NCI-H2171 (cell line): ENCODE data around the gene SEC31A.
"Not testable (repeated sequence)": the region's sequence is repeated elsewhere in the genome, so short reads cannot be mapped to it uniquely, and the experiment has no call there.

ENCODE experiments used
- DNase-seq: peaks from one replicate; lab custom pipeline; 2025; lab: John Stamatoyannopoulos, UW

The SEC31A gene

DNA sequence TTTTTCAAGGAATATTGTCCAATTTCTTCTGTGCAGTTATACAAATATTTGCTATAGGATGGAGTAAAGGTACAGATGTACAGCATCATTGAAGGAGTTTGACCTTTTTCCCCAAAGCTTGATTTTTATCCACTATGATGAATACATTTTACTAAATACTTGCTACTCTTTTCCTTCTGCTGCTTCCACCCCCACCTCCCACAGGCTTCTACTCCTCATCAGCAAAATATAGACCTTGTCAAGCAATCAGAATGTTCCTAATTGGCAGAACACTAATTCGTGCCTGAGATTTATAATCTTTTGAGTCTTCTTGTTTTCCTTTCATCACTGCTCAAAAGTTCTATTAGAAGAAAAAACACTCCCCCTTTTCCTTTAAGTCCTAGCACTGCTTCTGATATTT lies 5.8 kb upstream of the SEC31A start:
- no peak for DNase-seq

DNA sequence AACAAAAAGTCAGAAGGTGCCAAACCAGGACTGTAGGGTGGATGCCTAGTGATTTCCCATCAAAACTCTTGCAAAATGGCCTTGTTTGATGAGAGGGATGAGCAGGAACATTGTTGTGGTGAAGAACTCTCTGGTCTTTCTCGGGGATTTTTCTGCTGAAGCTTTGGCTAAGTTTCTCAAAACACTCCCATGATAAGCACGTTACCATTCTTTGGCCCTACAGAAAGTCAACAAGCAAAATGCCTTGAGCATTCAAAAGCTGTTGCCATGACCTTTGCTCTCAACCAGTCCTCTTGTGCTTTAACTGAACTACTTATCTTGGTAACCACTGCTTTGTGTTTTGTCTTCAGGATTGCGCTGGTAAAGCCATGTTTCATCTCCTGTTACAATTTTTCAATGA lies 3.0 kb upstream of the SEC31A start:
- DNase-seq = no peak

DNA sequence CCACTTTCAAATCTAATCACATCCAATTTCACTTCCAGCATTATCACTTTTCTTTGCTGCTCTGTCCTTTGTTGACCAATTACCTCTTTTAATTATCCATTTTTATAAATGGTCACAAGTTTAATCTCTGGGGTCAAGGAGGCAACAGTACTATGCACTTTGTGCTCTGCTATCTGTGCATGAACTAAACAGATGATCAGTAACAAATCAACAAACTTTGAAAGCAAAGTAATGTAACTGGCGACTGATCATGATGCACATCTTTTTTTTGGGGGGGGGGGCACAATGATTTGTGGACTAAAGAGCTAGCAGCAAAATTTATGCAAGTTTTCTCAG lies 1.5 kb upstream of the SEC31A start:
- no peak for DNase-seq

DNA sequence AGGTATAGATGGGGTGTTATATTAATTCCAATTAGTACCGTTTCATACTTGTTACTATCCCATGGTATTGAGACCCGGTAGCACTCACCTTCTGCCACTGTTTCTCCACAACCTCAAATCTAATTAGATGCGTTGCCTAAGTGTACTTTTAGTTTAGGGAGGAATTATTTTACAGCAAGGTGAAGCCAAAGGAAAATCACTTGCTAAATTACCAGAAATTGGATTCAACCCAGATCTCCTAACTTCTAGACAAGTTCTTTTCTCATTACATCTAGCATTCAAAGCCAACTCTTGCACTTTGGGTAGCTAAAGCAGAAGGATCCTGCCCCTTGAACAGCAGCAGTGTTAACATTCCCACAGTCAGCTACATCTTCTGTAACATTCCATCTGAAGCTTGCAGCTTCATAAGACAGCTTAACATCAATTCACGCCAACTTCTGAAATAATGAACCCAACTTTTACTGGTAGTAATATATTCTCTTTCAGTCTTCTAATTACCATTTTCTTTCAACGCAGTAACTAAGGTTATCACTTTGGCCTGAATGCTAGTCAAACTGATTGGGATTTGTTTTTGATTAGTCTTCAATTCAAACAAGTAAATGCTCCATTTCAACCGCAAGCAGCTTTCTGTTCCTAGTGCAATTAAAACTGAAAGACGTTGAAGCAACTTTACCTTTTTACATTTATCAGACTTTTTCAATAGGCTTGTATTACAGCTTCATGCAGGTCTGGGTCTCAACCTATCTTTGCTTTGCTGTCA lies 934 bp upstream of the SEC31A start:
- DNase-seq = no peak

DNA sequence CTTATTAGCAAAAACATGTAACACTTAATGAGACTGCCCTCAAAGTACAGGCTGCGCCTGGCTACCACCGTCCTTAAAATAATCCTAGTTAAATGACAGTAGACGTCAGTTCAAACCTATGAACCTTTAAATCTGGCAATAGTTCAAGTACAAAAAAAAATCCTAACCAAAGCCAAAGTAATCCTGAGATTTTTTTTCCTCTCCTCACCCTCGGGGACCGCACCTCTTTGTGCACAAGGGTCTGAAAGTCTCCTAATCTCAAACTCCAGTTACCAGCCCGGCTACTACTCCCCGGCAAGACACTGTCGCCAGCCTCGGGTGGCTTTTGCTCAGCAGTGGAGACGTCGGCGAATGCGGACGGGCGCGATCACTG lies 439 bp downstream of the SEC31A start:
- DNase-seq = no peak

DNA sequence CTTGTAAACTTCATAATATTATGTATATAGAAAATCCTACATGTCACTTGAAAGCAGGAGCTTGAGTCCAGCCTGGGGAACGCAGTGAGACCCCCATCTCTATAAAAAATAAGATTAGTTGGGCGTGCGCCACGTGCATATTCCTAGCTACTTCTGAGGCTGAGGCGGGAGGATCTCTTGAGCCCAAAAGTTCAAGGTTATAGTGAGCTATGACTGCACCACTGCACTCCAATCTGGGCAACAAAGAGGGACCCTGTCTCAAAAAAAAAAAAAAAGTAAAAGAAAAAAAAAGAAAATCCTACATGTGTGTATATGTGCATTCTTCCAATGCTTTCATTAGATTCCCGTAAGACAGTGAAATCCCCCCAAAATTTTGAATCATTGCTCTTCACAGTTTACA lies 1.7 kb downstream of the SEC31A start:
- no peak for DNase-seq

DNA sequence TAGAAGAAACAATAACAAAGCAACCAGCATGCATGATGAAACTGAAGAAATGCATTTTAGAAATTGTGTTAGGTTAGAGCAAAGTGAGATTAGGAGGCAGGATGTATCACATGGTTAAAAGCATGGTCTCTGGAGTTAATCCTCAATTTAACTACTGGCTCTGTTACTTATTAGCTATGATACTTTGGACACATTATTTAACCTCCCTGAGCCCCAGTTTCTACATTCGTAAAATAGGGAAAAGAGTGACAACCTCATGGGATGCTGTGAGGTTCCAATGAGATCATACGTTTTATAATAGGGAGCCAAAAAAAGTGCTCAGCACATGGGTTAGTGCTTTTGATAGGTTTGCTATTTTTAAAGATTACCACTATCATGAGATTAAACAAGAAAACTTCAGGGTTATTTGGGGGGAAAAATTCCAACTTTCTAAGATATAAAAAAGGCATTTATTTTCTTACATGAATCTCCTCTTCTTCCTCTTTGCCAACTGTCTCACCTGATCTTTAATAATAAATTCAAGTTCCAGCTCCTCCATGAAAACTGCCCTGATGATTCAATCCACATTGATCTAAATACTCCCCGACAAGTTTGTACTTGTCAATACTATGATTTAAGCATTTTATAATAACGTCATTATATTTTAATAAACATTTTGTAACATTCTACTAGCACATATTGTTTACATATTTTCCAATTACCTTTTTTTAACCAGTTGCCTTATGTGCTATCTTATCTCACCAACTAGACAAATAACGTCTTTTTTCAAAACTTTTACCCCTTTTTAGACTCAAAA lies 4.6 kb downstream of the SEC31A start:
- DNase-seq = no peak

DNA sequence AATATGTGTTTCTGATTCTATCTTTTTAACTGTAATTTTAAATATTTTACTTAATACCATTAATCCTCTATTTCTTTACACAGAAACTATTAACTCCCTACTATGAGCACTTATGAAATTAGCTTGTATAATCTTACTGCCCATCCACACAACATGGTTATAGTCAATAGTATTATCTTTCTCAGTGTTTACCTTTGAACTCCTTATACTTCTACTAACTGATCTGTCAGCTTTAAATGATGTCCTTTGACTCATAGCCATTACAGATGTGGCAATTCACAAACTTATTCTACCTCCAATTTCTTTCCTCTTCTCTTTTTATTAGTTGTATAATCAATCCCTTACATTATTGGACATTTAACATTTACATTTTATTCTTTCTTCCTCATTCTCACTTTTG lies 5.5 kb downstream of the SEC31A start:
- DNase-seq = no peak

DNA sequence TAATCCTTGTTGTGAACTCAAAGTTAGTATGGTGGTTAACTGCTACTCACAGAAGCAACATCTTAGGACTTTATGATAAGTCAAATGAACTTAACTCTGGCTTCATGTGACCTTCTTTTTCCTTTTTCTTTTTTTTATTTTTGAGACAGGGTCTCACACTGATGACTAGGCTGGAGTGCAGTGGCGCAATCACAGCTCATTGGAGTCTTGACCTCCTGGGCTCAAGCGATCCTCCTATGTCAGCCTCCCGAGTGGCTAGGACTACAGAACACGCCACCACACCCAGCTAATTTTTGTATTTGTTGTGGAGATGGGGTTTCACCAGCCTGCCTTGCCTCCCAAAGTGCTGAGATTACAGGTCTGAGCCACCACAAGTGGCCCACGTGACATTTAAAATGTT lies 22.4 kb downstream of the SEC31A start:
- DNase-seq = no peak

DNA sequence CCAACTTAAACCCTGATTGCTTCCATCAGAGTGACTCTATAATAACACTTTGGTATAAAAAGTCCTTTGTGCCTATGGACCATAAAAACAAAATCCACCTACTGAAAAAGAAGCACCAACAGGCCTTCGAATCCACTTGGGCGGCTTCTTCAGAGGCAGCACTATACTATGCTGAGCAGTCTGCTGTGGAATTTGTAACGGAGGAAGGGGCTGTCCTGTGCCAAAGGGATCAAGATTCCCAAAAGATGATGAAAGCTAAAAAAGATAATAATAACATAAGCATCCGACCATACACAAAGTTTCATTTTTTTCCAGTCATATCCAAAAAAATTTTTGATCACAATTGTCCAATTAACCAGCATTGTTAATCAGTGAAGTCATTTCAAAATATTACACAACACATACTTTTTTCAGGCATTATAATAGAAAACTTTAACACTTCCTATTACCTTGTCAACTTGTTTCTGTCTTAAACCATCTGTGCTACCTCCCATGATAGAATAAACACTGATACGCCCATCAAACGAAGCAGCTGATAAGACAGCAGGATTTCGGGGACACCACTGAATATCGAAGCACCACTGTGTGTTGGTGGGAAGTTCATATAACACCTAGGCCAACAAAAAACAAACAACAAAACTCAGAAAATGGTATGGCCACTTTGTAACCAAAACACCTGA lies 24.1 kb downstream of the SEC31A start:
- DNase-seq = no peak

DNA sequence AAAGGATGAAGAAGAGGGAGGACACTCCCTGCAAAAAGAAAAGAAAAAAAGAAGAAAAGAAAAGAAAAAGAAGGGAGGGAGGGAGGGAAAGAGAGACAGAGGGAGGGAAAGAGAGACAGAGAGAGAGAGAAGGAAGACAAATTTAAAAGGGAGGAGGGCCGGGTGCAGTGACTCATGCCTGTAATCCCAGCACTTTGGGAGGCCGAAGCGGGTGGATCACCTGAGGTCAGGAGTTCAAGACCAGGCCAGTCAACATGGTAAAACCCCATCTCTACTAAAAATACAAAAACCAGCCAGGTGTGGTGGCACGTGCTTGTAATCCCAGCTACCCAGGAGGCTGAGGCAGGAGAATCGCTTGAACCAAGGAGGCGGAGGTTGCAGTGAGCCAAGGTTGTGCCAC lies 24.9 kb downstream of the SEC31A start:
- not testable (repeated sequence) for DNase-seq

DNA sequence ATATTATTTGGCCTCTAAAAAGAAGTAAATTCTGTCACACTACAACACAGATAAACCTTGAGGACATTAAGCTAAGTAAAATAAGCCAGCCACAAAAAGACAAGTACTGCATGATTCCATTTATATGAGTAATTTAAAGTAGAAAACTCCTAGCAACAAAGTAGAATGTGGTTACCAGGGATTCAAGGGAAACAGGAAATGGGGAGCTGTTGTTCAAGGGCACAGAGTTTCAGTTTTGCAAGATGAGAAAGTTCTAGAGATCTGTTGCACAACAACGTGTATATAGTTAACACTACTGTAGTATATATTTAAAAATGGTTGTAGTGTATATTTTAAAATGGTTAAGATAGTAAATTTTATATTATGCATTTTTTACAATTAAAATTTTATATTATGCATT lies 25.4 kb downstream of the SEC31A start:
- no peak for DNase-seq

DNA sequence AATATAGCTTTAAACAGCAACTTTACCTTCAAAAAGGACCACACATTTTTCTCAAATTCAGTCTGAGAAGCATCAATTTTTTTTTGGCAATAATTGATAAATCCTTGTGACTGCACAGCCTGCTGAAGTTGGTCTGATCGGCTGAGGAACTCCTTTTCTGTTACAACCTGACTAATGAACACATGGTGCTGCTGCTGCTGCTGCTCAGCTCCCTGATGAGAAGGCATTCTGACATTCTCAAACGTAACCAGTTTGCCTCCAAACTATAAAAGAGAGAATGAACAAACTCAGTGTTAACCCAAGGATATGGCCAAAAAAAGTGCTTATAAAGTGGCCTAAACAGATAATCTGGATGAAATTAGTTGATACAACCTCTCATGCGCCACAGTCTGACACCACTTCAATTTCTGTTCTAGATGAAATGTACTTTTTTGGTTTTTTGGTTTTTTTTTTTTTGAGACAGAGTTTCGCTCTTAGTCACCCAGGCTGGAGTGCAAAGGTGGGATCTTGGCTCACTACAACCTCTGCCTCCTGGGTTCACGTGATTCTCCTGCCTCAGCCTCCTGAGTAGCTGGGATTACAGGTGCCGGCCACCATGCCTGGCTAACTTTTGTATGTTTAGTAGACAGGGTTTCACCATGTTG lies 26.5 kb downstream of the SEC31A start:
- no peak for DNase-seq

DNA sequence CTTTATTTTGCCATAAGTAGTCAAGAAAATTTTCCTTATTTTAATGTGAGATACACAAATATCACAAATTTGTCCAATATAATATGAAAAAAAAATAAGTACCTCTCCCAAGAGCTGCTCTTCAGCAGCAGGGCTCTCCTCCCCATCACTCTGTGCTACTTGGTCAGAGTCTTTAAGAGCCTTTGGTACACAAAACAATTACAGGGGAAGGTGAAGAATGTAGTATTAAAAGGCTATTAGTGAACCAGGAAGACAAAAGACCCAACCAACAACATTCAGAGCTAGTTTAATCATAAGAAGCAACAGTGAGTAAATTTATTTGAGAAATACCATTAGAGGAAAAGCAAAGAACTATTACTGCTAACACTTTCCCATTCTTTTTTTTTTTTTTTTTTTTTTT lies 29.4 kb downstream of the SEC31A start:
- no peak for DNase-seq

DNA sequence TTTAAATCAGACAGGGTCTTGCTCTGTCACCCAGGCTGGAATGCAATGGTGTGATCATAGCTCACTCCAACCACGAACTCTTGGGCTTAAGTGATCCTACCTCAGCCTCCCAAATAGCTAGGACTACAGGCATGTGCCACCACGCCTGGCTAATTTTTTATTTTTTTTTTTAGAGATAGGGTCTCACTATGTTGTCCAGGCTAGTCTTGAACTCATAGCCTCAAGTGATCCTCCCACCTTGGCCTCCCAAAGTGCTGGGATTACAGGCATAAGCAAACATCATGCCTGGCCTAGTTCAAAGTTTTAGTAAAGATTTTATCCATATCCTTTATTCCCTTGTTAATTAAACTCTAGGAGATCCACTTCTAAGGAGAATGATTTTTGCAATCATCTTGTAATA lies 30.5 kb downstream of the SEC31A start:
- DNase-seq = not testable (repeated sequence)

DNA sequence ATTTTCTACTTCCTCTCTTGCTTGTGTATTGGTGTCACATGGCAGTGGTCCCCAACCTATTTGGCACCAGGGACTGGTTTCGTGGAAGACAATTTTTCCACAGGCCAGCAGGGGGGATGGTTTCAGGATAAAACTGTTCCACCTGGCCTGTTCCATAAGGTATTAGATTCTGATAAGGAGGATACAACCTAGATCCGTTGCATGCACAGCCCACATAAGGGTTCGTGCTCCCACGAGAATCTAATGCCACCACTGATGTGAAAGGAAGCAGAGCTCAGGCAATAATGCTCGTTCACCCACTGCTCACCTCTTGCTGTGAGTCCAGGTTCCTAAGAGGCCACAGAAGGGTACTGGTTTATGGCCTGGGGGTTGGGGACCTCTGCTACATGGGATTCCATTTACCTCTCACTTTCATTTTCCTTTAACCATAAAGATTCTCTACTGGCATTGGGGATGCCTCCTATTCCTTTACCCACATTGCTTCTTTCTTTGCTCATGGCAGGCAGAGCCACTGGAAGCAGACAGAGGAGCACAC lies 38.1 kb downstream of the SEC31A start:
- DNase-seq = no peak

DNA sequence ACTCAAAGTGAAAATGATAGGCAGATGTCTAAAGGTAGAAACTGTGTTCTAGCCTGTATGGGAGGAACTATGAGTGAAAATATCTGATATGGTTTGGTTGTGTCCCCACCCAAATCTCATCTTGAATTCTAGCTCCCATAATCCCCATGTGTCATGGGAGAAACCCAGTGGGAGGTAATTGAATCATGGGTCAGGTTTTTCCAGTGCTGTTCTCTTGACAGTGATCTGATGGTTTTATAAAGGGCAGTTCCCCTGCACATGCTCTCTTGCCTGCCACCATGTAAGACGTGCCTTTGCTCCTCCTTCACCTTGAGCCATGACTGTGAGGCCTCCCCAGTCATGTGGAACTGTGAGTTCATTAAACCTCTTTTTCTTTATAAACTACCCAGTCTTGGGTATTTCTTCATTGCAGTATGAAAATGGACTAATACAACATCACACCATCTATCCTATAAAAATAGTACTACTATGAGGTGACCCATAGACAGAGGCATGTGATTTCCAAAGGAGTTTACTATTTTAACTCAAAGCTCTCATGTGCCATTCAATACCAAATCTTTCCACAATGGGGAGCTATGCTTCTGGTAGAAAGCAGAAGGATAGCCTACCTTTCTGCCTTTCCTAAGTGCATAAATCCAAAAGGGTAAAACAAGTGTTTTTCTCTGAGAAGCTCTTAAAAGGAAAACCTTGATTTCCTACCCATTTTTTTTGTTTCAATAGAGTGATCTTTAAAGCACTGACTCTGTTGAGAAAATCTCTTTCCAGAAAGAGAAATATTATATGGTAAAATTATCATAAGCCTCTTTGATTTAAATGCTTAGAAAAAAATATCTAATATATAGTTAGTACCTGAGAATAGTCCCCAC lies 38.8 kb downstream of the SEC31A start:
- no peak for DNase-seq

DNA sequence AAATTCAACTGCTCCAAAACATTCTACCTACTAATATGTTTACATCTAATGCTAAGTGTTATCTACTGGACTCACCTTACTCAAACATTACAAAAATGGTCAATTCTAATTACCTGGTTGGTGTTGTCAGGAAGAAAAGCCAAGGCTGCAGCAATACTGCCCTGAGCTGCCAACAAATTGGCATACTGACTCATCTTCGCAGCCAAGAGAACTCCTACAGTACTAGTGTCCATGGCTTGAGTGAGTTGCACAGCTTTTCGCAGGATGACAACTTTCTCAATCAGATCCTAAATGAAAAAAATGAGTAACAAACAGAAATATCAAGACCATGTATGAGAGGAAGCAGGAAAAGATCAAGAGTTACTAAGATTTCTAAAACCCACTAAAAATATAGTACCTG lies 39.6 kb downstream of the SEC31A start:
- DNase-seq = no peak

DNA sequence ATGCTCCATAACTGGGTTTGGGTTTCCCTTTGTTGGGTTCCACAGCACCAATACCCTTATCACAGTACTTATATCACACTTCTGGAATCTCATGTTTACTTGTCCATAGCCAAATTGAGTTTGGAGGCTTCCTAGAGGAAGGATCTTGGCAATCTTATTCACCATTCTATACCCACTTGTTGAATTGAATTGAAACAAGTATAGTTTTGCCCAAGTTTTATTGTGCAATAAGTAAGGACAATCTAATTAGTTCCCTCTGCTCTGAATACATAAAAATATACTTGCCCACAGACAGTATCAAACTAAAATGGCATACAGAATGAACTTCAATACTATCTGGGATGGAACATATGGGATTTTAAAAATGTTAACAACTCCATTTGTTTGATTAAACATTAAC lies 40.3 kb downstream of the SEC31A start:
- DNase-seq = no peak

DNA sequence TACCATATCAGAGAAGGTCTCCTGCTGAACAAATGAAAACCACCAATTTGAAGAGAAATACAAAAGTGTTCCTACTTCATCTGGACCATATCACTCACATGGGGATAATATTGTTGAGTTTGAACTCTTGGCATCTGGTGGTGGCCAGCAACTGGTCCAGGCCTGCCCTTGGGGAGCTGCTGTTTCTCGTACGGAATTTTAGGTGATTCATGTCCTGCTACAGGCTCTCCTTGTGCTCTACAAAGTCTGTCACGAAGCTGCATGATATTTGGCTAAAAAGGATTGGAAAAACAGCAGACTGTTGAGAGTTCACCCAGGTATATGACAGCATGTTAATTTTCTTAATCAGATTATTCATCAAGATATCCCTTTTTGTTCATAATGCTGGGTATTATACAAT lies 42.2 kb downstream of the SEC31A start:
- no peak for DNase-seq

DNA sequence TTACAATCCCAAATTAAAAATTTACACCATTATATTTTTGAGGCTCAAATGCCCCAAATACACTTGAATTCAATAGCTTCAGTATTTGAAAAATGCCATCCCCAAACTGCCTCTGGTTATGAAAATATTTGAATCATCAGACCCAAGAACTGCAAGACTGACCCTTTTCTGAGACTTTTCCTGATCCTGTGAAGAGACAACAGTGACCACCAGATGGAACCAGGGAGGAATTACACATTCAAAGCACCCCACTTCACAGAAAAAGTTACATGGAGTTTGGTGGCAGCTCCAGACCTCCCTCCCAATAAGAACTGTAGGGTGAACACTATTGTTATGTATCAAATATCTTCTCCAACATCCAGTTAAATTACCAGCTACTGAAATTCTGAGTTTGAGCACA lies 48.4 kb downstream of the SEC31A start:
- no peak for DNase-seq

DNA sequence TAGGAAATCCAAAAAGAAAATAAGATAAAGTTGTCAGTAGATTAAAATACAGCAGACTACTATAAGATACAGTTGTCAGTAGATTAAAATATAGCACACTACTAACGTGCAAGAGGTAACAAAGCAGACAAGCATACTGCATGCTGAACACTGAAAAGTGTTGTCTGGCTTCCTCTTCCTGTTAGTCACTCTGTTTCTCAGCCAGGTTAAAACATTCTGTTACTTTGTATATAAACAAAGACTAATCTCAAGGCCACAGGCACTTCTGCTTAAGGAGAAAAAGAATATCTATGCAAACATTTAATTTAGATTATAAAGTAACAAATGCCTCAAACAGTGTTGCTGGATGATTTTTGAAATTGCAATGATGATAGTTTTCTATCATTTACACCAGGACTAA lies 51.3 kb downstream of the SEC31A start:
- no peak for DNase-seq
